ENCODE measurements around the gene SRC.

DNA sequence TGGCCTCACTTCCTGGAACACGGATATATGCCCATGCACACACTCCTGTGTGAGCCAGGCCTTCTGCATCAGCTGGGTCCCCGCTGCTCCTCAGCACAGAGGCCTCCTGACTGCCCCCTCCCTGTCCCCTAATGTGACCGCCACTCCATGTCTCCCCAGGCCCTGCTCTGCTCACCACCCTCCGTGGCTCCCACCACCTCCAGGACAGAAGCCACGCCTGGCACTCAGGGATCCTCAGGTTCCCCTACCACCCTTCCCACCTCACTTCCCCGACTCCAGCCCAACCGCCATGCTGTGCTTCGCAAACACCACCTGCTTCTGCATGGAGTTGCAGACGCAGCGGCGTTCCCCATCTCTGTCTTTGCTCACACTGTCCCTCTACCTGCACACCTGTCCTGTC lies 4.3 kb upstream of the SRC start:
- no peak for TF ChIP-seq POLR2A (IDR thresholded peaks at IDR 0.05)
- TF ChIP-seq, protein P1, sequence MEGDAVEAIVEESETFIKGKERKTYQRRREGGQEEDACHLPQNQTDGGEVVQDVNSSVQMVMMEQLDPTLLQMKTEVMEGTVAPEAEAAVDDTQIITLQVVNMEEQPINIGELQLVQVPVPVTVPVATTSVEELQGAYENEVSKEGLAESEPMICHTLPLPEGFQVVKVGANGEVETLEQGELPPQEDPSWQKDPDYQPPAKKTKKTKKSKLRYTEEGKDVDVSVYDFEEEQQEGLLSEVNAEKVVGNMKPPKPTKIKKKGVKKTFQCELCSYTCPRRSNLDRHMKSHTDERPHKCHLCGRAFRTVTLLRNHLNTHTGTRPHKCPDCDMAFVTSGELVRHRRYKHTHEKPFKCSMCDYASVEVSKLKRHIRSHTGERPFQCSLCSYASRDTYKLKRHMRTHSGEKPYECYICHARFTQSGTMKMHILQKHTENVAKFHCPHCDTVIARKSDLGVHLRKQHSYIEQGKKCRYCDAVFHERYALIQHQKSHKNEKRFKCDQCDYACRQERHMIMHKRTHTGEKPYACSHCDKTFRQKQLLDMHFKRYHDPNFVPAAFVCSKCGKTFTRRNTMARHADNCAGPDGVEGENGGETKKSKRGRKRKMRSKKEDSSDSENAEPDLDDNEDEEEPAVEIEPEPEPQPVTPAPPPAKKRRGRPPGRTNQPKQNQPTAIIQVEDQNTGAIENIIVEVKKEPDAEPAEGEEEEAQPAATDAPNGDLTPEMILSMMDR (IDR thresholded peaks at IDR 0.05), result no peak

All from lower leg skin (tissue), 3 donors.